RCC 7860 (cell line): ENCODE measurements around the gene MYDGF.
"Not testable (repeated sequence)": the region's sequence is repeated elsewhere in the genome, so short reads cannot be mapped to it uniquely, and the experiment has no call there.

Source experiments
- DNase-seq: peaks from one replicate; pipeline ENCODE4 v3.0.0-alpha.2; 2015; ENCODE audit warnings: low spot score
- FAIRE-seq: peaks from 2 replicates; lab custom pipeline; 2012; peaks lifted over from hg19 to GRCh38; lab: Jason Lieb, UNC

Gene MYDGF

DNA sequence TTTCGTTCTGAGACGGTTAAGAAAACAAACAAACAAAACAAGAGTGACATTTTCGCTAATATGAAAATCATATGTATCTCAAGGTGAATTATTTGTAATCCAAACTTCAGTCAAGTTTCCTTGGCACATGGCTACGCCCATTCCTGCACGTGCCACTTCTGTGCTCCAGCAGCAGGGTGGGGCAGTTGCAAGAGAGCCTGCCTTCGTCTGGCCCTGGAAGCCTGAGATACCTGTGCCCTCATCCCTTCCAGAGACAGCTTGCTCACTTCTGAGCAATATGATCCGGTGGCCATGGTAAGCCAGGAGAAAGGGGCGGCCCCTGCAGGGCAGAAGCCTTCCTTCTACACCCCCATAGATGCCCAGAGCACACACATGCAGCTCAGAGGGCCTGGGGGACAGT lies 31.4 kb upstream of the MYDGF start:
- FAIRE-seq, result no peak

DNA sequence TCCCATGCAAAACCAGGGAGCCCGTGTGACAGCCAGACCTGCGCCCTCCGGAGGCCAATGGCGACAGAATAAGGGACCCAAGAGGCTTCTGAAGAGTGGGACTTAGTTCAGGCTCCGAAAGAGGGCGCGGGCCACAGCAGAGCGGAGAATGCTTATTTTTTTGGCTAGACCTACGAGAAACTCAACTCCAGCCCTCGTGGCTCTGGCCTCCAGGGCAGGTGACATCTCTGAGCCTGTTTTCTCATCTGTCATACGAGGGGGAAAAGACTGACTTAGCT lies 30.5 kb upstream of the MYDGF start:
- no peak for FAIRE-seq

More for the DNA sequence above, 31.4 kb upstream of the MYDGF start:
- DNase-seq, result no peak

DNA sequence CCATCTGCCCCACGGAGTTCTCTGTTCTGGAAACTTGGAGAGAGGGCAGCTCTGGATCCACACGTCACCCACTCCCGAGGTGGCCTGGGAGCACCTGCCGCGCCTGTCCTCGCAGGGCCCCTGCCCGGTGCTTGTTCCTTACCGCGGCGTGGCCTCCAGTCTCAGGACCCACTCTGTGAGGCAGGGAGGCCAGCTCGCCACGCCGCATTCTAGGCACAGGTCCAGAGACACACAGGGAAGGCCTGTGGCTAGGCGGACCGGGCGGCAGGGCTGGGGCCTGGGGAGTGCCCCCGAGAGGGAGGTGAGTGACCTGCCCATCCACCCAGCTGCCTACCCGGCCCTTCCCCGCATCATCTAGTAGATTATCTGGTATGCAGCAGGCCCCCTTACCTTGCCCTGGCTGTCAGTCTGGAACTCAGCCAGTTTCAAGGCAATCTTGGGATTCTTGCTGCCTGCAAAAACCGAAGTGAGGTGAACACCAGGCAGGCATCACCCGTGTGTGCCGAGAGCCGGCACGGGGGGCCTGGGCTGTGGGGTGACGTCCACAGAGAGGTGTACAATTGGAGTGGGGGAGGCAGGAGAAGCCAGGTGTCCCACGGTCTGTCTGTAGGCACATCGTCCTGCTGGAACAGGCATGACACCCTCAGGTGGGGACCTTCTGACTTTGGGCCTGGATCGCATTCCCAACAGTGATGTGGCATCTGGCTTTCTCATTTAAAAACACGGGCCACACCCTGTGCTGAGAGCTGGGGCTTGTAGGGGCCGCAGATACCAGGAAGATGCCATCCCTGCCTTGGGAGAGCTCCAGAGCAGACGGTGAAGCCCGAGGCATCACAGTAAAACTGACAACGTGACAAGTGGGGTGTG lies 29.9 kb upstream of the MYDGF start:
- no peak for DNase-seq
- no peak for FAIRE-seq

More for the DNA sequence above, 30.5 kb upstream of the MYDGF start:
- no peak for DNase-seq

DNA sequence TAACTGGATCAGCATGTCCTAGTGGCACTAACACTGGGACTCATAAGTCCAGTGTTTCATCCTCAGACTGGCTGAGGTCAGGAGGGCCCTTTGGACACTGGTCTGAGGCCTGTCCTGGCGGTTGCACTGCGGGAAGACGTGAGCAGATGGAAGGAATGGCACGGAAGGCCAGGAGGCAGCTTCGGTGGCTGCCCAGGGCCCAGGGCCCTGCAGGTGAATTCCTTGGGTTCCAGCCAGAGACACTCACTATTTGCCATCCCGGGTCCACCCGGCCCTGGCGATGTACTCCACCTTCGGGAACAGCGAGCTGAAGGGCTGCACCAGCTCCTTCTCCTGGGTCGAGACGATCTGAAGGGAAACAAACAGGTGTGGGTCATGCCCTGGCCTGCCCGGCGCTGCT lies 27.2 kb upstream of the MYDGF start:
- no peak for DNase-seq

DNA sequence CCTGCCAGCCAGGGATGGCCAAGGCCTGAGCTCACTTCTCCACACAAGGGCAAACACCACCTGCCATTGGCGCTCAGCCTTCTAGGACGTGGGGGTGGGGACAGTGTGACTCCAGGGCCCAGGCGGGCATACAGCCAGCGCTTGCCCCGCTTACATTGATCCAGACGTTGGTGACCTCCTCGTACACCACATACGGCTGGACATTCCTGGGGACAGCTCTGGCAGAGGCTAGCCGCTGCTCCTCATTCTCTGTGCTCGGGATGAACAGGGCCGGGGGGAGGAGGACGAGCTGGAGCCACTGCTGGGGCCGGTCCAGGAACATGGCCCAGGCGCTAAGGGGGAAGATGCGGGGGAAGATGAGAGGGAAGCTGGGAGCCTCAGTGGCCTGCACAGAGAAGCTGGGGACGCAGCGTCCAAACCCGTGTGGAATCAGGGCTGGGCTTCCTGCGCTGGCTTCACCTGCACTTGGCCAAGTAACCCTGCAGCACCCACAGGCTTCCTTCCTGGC lies 25.1 kb upstream of the MYDGF start:
- DNase-seq (no peak), FAIRE-seq (no peak)

More for the DNA sequence above, 27.2 kb upstream of the MYDGF start:
- no peak for FAIRE-seq

DNA sequence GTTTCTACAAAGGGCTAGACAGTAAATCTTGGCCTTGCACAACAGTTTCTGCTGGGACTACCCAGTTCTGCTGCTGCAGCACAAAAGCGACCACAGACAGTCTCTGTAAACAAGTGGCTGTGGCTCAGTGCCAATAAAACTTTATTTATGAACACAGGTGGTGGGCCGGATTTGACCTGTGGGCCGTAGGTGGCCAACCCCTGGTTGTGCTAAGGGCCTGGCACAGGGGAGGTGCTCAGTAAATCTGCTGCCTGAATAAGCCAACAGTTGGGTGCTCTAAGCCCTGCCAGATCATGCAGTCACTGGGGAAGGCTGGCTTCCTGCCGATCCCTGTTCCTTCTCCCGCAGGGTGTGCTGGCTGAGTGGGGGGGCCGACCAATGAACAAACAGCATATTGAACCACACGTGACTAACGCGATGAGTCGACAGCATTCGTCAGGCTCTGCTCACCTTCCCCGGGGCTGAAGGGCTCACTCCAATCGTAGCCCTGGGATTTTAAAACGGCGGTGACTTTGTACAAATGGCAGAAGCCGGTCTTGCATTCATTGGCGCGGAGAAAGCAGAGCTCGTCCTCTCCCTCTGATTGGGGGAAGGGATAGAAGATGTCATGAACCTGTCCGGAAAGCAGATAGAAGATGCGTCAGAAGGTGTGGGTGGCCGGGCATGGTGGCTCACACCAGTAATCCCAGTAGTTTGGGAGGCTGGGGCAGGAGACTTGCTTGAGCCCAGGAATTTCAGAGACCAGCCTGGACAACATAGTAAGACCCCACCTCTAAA lies 24.3 kb upstream of the MYDGF start:
- FAIRE-seq (peak; percentile 98), DNase-seq (peak; percentile 97)

DNA sequence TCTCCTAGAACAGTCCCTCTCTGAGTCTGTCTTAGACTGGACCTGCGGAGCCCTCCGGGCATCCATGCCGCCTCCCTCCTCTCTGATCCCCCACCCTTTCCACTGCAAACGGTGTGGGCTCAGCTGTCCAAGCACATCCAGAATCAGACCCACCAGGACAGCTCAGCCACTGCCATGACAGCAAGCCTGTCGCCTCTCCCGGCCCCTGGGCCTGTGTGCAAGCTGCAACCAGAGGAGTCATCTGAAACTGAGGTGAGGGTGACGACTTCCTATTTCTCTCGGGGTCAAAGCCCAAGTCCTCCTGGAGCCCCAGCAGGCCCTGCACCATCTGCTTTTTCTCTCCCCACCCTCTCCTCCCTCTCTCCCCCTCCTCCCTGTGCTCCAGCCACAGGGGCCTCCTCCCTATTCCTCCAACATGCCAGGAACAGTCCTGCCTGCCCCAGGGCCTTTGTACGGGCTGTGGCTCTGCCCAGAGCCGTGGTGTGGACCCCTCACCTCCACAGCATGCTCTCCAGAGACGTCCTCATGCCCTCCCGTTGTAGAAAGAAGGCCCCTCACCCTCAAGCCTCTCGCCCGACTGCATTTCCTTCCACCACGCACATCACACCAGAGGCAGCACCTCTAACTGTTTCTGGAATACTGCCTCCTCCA lies 23.5 kb upstream of the MYDGF start:
- FAIRE-seq, result no peak

DNA sequence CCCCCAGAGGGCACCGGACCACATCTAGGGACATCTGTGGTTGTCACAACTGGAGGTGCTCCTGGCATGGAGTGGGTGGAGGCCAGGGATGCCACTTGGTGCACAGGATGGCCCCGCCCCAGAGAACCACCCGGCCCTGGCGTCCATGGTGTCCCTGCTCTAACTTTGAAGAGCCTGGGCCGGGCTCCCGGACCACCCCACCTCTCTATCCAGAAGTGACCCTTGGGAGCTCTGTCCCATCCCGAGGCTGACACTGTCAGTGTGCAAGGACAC lies 22.9 kb upstream of the MYDGF start:
- FAIRE-seq (no peak), DNase-seq (no peak)

More for the DNA sequence above, 23.5 kb upstream of the MYDGF start:
- DNase-seq, result no peak

DNA sequence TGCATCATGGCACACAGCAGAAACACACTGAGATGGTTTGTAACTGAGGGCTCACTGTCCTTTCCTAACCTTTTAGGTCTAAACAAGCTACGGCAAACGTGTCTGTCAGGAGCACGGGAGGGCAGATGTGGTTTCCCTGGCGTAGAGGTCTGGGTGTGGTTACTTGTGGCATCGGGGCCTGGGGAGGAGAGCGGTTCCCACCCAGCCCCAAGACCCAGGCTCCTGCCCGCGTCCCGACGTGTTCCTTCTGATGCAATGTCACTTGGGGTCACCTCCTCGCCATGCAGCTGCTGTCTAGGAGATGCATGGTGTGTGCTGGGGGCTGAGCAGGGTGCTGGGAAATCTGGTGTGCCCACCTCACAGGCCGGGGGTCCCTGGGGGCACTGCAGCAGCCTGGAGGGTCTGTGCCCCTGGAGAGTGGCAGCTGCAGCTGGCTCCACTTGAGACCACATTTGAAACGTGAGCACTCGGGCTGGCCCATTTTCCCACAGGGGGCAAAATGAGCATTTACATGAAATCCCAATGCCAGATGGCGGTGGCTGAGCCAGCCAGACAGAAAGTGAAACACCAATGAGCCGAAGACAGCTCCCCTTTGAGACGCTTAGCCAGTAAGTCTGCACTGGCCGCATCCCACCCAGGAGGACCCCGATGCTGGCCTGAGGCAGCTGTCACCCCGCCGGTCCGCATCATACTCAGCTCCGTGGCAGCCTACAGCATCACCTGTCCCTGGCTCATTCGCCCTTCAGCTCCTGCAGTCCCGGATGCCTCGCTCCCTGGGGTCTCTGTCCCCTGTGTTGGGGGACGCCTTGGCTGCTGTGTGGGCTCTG lies 22.3 kb upstream of the MYDGF start:
- no peak for DNase-seq
- no peak for FAIRE-seq

DNA sequence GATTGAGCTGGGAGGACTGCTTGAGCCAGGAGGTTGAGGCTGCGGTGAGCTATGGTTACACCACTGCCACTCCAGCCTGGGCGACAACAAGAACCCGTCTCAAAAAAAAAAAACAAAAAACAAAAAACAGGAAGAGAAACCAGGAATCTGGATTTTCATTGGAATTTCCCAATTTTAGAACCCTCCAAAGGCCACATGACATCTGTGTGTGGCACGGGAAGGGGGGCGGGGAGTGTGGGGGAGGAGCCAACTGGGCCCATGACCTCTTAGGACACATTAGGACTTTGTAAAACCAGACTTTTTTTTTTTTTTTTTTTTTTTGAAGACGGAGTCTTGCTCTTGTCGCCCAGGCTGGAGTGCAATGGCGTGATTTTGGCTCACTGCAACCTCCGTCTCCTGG lies 21.2 kb upstream of the MYDGF start:
- FAIRE-seq (no peak), DNase-seq (no peak)

DNA sequence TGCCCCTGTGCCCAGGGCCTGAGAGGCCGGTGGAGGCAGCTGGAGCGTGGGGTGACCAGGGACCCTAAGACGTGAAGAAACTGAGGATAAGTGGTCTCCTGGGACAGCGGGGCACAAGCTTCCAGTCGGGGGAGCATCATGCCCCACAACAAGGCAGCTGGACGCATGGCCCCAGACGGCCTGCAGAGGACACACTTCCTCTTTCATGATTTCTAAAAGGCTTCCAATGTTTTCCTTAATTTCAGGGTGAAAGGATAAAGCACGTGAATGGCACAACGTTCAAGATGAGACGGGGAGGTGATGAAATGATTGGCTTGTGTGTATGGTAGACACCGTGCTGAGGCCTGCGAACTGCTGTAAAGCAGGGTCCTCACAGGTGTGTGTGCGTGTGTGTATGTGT lies 20.2 kb upstream of the MYDGF start:
- DNase-seq (no peak), FAIRE-seq (no peak)

DNA sequence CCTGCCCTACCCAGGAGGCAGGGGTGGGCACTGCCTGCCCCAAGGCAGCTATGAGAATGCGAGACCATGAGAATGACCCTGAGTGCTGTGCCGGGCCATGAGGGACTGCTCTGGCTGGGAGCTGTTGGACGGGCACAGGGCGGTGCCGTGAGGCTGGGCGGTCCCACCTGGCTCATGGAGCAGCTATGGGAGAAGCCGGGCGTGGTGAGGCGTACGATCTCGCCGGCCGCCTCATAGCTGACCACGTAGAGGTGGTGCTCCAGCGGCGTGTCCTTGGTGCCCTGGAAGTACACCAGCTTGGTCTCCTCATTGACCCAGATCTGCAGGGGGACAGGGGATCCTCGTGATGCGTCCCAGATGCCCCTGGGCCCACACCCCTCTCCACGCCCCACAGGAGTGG lies 19.3 kb upstream of the MYDGF start:
- FAIRE-seq (no peak), DNase-seq (no peak)

DNA sequence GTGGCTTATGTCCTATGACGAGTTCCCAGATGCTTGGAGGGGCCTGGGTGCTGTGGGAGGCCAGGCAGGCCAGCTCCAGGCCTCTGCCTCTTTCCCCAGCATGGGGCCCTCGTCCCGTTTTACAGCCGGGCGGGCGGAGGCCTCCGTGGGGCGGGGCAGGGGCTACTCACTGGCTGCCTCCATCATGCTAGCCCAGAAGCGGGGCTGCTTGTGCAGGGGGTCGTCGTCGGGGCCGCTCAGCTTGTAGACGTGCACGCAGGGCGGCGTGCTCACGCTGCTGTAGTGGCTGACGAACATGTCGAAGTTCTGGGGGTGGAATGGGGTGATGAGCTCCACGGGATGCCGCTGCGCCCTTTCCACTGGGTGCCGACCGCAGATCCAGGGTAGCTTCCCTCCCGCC lies 18.4 kb upstream of the MYDGF start:
- DNase-seq (no peak), FAIRE-seq (no peak)

DNA sequence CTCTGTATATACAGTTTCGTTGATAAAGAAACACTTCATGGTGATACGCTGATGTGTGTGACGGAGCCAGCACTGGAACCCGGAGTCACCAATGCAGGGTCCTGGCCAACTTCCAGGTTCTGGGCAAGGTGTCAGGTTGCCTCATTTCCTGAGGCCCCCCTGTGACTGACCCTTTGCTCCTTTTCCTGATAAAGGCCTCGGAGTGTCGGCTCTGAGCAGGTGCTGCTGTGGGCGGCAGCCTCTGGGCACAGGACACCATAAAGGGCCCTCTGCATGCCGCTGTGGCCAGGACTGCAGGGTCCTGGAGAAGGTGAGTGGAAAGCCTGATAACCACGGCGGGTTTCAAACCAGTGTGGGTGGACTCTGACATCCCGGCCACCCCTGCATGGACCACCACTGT lies 17.3 kb upstream of the MYDGF start:
- FAIRE-seq, result no peak

DNA sequence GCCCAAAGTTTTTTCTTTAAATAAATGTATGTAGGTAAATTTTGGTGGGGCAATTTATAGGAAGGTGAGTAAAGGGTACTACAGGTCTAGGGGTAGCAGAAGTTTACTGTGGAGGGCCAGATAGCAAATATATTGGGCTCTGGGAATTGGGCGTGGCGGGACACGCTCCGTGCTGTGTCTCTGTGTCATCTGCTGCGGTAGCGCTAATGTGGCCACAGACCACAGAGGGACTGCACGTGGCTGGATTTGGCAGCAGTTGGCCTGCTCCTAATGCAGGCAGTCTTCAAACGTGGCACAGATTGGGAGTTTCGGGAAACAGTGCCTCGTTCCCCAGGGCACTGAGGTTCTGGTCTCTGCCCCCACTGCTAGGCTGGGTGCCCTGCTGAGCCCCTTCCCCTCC lies 16.6 kb upstream of the MYDGF start:
- DNase-seq (no peak), FAIRE-seq (no peak)

More for the DNA sequence above, 17.3 kb upstream of the MYDGF start:
- DNase-seq, result no peak

DNA sequence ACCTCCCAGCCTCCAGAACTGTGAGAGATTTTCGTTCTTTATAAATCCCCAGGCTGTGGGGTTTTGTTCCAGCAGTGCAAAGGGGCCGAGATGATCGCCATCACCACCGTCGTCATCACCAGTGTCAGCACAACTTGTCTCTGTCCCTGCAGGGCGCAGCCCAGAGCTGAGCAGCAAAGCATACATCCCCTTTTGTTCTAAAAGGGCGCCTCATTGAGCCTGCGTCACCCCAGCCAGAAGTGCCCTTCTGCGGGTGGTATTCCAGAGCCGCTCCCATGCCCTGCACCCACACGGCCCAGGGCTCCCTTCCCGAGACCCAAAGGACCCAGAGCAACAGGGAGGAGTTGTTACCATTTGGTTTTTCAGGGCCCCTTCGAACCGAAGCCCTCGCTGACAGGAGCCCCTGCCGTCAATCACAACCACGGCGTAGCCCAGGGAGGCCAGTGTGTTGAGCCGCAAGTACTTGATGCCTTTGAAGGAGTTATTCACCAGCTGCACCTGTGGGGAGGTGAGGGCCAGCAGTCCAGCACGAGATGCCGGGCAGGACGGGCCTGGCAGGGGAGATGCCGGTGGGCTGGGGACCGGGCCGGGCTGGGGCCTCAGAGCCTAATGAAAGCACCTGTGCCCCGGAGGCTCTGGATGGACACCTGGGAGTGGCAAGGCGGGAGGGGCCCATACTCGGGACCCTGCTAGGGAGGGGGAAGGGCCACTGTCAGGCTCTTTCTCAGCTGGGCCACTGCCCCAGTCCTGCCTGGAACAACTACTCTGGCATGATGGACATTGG lies 14.4 kb upstream of the MYDGF start:
- FAIRE-seq (no peak), DNase-seq (no peak)

DNA sequence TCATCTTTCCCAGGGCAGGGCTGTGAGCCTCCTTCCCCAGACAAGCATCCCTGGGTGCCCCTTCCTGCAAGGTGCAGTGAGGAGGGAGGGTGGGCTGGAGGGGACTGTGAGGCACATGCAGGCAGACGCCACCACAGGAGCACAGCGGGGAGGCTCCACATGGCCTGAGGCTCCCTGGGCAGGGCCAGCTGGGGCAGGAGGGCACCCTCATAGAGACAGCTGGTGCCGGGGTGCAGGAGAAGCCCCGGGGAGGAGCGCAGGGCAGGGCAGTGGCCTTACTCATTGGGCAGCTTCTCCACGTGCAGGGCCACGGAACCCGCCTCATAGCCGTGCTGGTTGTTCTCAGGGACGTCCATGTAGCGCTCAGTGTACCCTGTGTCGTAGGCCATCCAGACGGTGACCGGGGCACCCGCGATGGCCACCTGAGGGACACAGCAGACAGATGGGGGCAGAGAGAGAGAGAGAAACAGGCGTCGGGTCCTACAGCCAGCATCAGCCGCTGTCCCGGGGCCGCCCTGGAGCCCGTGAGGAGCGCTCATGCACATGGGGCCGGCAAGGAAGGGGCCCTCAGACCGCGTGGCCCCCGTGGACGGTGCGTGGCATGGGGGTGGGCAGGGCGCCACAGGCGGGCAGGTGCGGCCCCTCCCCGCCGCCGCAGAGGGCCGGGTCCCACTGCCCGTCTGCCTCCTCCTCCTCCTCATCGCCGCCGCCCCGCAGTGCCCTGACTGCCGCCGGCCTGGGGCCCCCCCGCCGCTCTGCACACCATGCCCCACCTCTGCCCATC lies 12.5 kb upstream of the MYDGF start:
- FAIRE-seq, result no peak
- no peak for DNase-seq

DNA sequence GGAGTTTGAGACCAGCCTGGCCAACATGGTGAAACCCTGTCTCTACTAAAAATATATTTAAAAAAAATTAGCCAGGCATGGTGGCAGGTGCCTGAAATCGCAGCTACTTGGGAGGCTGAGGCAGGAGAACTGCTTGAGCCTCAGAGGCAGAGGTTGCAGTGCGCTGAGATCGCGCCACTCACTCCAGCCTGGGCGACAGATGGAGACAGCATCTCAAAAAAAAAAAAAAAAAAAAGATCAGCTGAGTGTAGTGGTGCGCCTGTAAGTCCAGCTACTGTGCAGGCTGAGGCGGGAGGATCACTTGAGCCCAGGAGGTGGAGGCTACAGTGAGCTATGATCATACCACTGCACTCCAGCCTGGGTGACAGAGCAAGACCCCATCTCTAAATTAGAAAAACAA lies 9.9 kb upstream of the MYDGF start:
- FAIRE-seq, DNase-seq: not testable (repeated sequence)
